Measurements from ENCODE around the gene CCDC18. TPM values are rescaled to one million over a fixed set of nuclear protein-coding genes. Genes with fewer than 3 reads are reported as not detected.

The CCDC18 gene
- total RNA-seq, 4 donors from 2014 or later, result 1.5 to 5.1 (median 2.8) TPM

- Histone ChIP-seq H3K4me1 (peaks cover 9 to 34% (median 16%) of the 10 kb centered on the region in 4 donors), H3K9me3 (no peaks in the 10 kb centered on the region), H3K27me3 (no peaks in the 10 kb centered on the region), H3K4me3 (peak within 1 kb of the TSS; percentile 67 to 80 (median 79)), H3K36me3 (no peaks in the 10 kb centered on the region), H3K27ac (peak within 1 kb of the TSS; percentile 97 to 100 (median 99))
- intact Hi-C loops (cut with DNase I; ENCODE audit: low total_unique reads), result no loop called here
- peak; percentile 98 for DNase-seq
- WGBS, 2 donors (ENCODE audit: low coverage in 1 of 2), result 0% methylated on average over 75 of the region's 78 CpGs; no CpG with 5 or more reads in 1 of the 2 donors
- TF ChIP-seq POLR2AphosphoS5 (IDR thresholded peaks at IDR 0.05) (peak; percentile 94 to 97 (median 97)), POLR2A (IDR thresholded peaks at IDR 0.05) (peak; percentile 98), EP300 (IDR thresholded peaks at IDR 0.05; ENCODE audit: low read depth) (no peak), CTCF (IDR thresholded peaks at IDR 0.05) (peak; percentile 11 to 77 (median 31))
- in situ Hi-C loops (cut with MboI; ENCODE audit: low pct_ligation_motif_present in 1 of 4, low pct_unique_long_range_greater_than_20kb in 1 of 4, low sequenced_read_pairs in 3 of 4), result no loop called here
These were observed 420 bp upstream of the CCDC18 start, which contains the start of gene TMED5 for GRCh38 chr1:93179886-93180722. TMED5 (minus strand) TSS chr1:93180413; CDS start chr1:93180242, 171 bp downstream.

- Histone ChIP-seq H3K27me3 (no peaks in the 10 kb centered on the region), H3K36me3 (no peaks in the 10 kb centered on the region), H3K27ac (no peak overlapping the region), H3K4me3 (no peak overlapping the region), H3K9me3 (no peaks in the 10 kb centered on the region), H3K4me1 (peaks cover 0 to 3% (median 0%) of the 10 kb centered on the region in 4 donors)
- WGBS, 2 donors (ENCODE audit: low coverage in 1 of 2), result 79 to 100% methylated on average over 1 of the region's 1 CpG
- DNase-seq, result no peak
- intact Hi-C loops (cut with DNase I; ENCODE audit: low total_unique reads), result no loop called here
- TF ChIP-seq POLR2AphosphoS5 (IDR thresholded peaks at IDR 0.05), result no peak
- no peak for TF ChIP-seq CTCF (IDR thresholded peaks at IDR 0.05)
- no peak for TF ChIP-seq EP300 (IDR thresholded peaks at IDR 0.05; ENCODE audit: low read depth)
- no peak for TF ChIP-seq POLR2A (IDR thresholded peaks at IDR 0.05)
- in situ Hi-C loops (cut with MboI; ENCODE audit: low pct_ligation_motif_present in 1 of 4, low pct_unique_long_range_greater_than_20kb in 1 of 4, low sequenced_read_pairs in 3 of 4), result no loop called here
These were observed 6.1 kb downstream of the CCDC18 start for GRCh38 chr1:93186667-93187066.

GRCh38 chr1:93190432-93190831 lies 9.9 kb downstream of the CCDC18 start:
- no peak overlapping the region for H3K27ac ChIP-seq
- intact Hi-C loops (cut with DNase I; ENCODE audit: low total_unique reads), result no loop called here
- no peaks in the 10 kb centered on the region for H3K36me3 ChIP-seq
- no peaks in the 10 kb centered on the region for H3K9me3 ChIP-seq
- 98 to 100% methylated on average over 3 of the region's 3 CpGs for WGBS, 2 donors (ENCODE audit: low coverage in 1 of 2)
- no peaks in the 10 kb centered on the region for H3K4me1 ChIP-seq
- no peak overlapping the region for H3K4me3 ChIP-seq
- in situ Hi-C loops (cut with MboI; ENCODE audit: low pct_ligation_motif_present in 1 of 4, low pct_unique_long_range_greater_than_20kb in 1 of 4, low sequenced_read_pairs in 3 of 4), result no loop called here
- TF ChIP-seq POLR2AphosphoS5 (IDR thresholded peaks at IDR 0.05), result no peak
- DNase-seq, result no peak
- no peaks in the 10 kb centered on the region for H3K27me3 ChIP-seq

GRCh38 chr1:93194231-93194990 lies 13.9 kb downstream of the CCDC18 start:
- Histone ChIP-seq H3K36me3 (no peaks in the 10 kb centered on the region), H3K27me3 (no peaks in the 10 kb centered on the region), H3K27ac (no peak overlapping the region), H3K9me3 (no peaks in the 10 kb centered on the region), H3K4me1 (no peaks in the 10 kb centered on the region), H3K4me3 (no peak overlapping the region)
- in situ Hi-C loops (cut with MboI; ENCODE audit: low pct_ligation_motif_present in 1 of 4, low pct_unique_long_range_greater_than_20kb in 1 of 4, low sequenced_read_pairs in 3 of 4), result no loop called here
- intact Hi-C loops (cut with DNase I; ENCODE audit: low total_unique reads), result no loop called here
- TF ChIP-seq POLR2AphosphoS5 (IDR thresholded peaks at IDR 0.05) (no peak), EP300 (IDR thresholded peaks at IDR 0.05; ENCODE audit: low read depth) (no peak), CTCF (IDR thresholded peaks at IDR 0.05) (no peak), POLR2A (IDR thresholded peaks at IDR 0.05) (no peak)
- no peak for DNase-seq
- 90 to 95% methylated on average over 2 to 4 of the region's 4 CpGs for WGBS, 2 donors (ENCODE audit: low coverage in 1 of 2)
